Stomach smooth muscle (tissue), 2 donors: ENCODE measurements around the gene ZNRF2.
"Not testable (repeated sequence)": the region's sequence is repeated elsewhere in the genome, so short reads cannot be mapped to it uniquely, and the experiment has no call there.

Experiments used
- H3K27ac ChIP-seq: one replicate; pipeline ENCODE4 v1.7.0; 2013; ENCODE audit warnings: mild to moderate bottlenecking, low read length, inconsistent platforms
- H3K27me3 ChIP-seq, 2 donors: one replicate each; pipeline ENCODE4 v1.7.0; 2013; ENCODE audit warnings: low read length in 2 of 2; ENCODE audit not compliant: insufficient read depth in 2 of 2, control insufficient read depth in 1 of 2
- H3K36me3 ChIP-seq, 2 donors: one replicate each; pipeline ENCODE4 v1.7.0; 2013; ENCODE audit warnings: low read length in 2 of 2; ENCODE audit not compliant: control insufficient read depth in 2 of 2, insufficient read depth in 2 of 2
- H3K4me1 ChIP-seq: one replicate; pipeline ENCODE4 v1.7.0; 2013; ENCODE audit warnings: low read length; ENCODE audit not compliant: control insufficient read depth, insufficient read depth
- H3K4me3 ChIP-seq, 2 donors: one replicate each; pipeline ENCODE4 v1.7.0; 2013; ENCODE audit warnings: low read length in 2 of 2
- H3K9ac ChIP-seq, 2 donors: one replicate each; pipeline ENCODE4 v1.7.0; 2013; ENCODE audit warnings: low read length in 2 of 2, mild to moderate bottlenecking in 1 of 2
- H3K9me3 ChIP-seq, 2 donors: one replicate each; pipeline ENCODE4 v1.7.0; 2013; ENCODE audit warnings: low read length in 2 of 2; ENCODE audit not compliant: control insufficient read depth in 2 of 2
- donor health status: healthy.
- donor health status: Pancreatic carcinoma.

ZNRF2 gene

GRCh38 chr7:30380824-30381223, 96.4 kb downstream of the ZNRF2 start:
- not testable (repeated sequence) for H3K27ac ChIP-seq, H3K9ac ChIP-seq, H3K4me1 ChIP-seq, H3K9me3 ChIP-seq, H3K27me3 ChIP-seq, H3K36me3 ChIP-seq, H3K4me3 ChIP-seq

GRCh38 chr7:30382607-30383006, 98.2 kb downstream of the ZNRF2 start:
- Histone ChIP-seq H3K27ac (no peak overlapping the region), H3K4me1 (no peaks in the 10 kb centered on the region), H3K9ac (no peak overlapping the region), H3K9me3 (peaks cover 0 to 3% of the 10 kb centered on the region in 2 donors), H3K36me3 (no peaks in the 10 kb centered on the region), H3K4me3 (no peak overlapping the region), H3K27me3 (no peaks in the 10 kb centered on the region)

GRCh38 chr7:30389791-30390190, 105.4 kb downstream of the ZNRF2 start:
- Histone ChIP-seq H3K9me3 (no peaks in the 10 kb centered on the region), H3K4me3 (no peak overlapping the region), H3K27ac (no peak overlapping the region), H3K27me3 (no peaks in the 10 kb centered on the region), H3K36me3 (peaks cover 0 to 2% of the 10 kb centered on the region in 2 donors), H3K9ac (no peak overlapping the region), H3K4me1 (no peaks in the 10 kb centered on the region)

- Histone ChIP-seq H3K9ac (no peak overlapping the region), H3K36me3 (peaks cover 0 to 2% of the 10 kb centered on the region in 2 donors), H3K4me3 (no peak overlapping the region), H3K4me1 (no peaks in the 10 kb centered on the region), H3K27ac (no peak overlapping the region), H3K9me3 (no peaks in the 10 kb centered on the region), H3K27me3 (no peaks in the 10 kb centered on the region)
These were observed 106.6 kb downstream of the ZNRF2 start for GRCh38 chr7:30390736-30391636.

GRCh38 chr7:30391806-30392205, 107.4 kb downstream of the ZNRF2 start:
- Histone ChIP-seq H3K36me3 (peaks cover 0 to 2% of the 10 kb centered on the region in 2 donors), H3K4me1 (no peaks in the 10 kb centered on the region), H3K27me3 (no peaks in the 10 kb centered on the region), H3K9me3 (no peaks in the 10 kb centered on the region), H3K9ac (no peak overlapping the region), H3K4me3 (no peak overlapping the region), H3K27ac (no peak overlapping the region)

GRCh38 chr7:30395676-30396075, 111.3 kb downstream of the ZNRF2 start:
- Histone ChIP-seq H3K9ac (no peak overlapping the region), H3K27me3 (no peaks in the 10 kb centered on the region), H3K4me3 (no peak overlapping the region), H3K9me3 (no peaks in the 10 kb centered on the region), H3K36me3 (peaks cover 0 to 2% of the 10 kb centered on the region in 2 donors), H3K4me1 (no peaks in the 10 kb centered on the region), H3K27ac (no peak overlapping the region)

GRCh38 chr7:30396389-30396788, 112.0 kb downstream of the ZNRF2 start:
- Histone ChIP-seq H3K27ac (no peak overlapping the region), H3K27me3 (no peaks in the 10 kb centered on the region), H3K9ac (no peak overlapping the region), H3K36me3 (no peaks in the 10 kb centered on the region), H3K4me3 (no peak overlapping the region), H3K4me1 (no peaks in the 10 kb centered on the region), H3K9me3 (no peaks in the 10 kb centered on the region)

GRCh38 chr7:30403477-30403876, 119.1 kb downstream of the ZNRF2 start:
- Histone ChIP-seq H3K4me3 (no peak overlapping the region), H3K36me3 (peaks cover 3 to 5% of the 10 kb centered on the region in 2 donors), H3K9me3 (no peaks in the 10 kb centered on the region), H3K27me3 (no peaks in the 10 kb centered on the region), H3K4me1 (no peaks in the 10 kb centered on the region), H3K9ac (no peak overlapping the region), H3K27ac (no peak overlapping the region)

GRCh38 chr7:30405179-30405578, 120.8 kb downstream of the ZNRF2 start:
- Histone ChIP-seq H3K9me3 (no peaks in the 10 kb centered on the region), H3K27me3 (no peaks in the 10 kb centered on the region), H3K27ac (no peak overlapping the region), H3K9ac (no peak overlapping the region), H3K36me3 (peaks cover 3 to 5% of the 10 kb centered on the region in 2 donors), H3K4me1 (no peaks in the 10 kb centered on the region), H3K4me3 (no peak overlapping the region)

GRCh38 chr7:30406664-30407425, 122.4 kb downstream of the ZNRF2 start:
- H3K36me3 ChIP-seq: peaks cover 3 to 5% of the 10 kb centered on the region in 2 donors
- H3K4me3 ChIP-seq: no peak overlapping the region
- no peak overlapping the region for H3K9ac ChIP-seq
- H3K9me3 ChIP-seq: no peaks in the 10 kb centered on the region
- H3K4me1 ChIP-seq: no peaks in the 10 kb centered on the region
- no peaks in the 10 kb centered on the region for H3K27me3 ChIP-seq
- no peak overlapping the region for H3K27ac ChIP-seq

GRCh38 chr7:30411173-30411572, 126.8 kb downstream of the ZNRF2 start:
- no peak overlapping the region for H3K9ac ChIP-seq
- H3K27ac ChIP-seq: no peak overlapping the region
- H3K4me3 ChIP-seq: no peak overlapping the region
- H3K9me3 ChIP-seq: no peaks in the 10 kb centered on the region
- no peaks in the 10 kb centered on the region for H3K27me3 ChIP-seq
- H3K36me3 ChIP-seq: no peaks in the 10 kb centered on the region
- peaks cover 3% of the 10 kb centered on the region for H3K4me1 ChIP-seq
